HL-60/S4 treated with phorbol 12-myristate 13-acetate at 8.2 ng/mL for 4 days and 3 days (cell line): ENCODE results near the gene TPPP.
"Not testable (repeated sequence)": the region's sequence is repeated elsewhere in the genome, so short reads cannot be mapped to it uniquely, and the experiment has no call there.

Source experiments
- in situ Hi-C: fragments of 300-500 bp; cut with MboI; formaldehyde crosslinking; loops from 2 replicates; pipeline ENCODE4 v1.15.0; 2022; ENCODE audit warnings: low sequenced_read_pairs

Gene TPPP

DNA sequence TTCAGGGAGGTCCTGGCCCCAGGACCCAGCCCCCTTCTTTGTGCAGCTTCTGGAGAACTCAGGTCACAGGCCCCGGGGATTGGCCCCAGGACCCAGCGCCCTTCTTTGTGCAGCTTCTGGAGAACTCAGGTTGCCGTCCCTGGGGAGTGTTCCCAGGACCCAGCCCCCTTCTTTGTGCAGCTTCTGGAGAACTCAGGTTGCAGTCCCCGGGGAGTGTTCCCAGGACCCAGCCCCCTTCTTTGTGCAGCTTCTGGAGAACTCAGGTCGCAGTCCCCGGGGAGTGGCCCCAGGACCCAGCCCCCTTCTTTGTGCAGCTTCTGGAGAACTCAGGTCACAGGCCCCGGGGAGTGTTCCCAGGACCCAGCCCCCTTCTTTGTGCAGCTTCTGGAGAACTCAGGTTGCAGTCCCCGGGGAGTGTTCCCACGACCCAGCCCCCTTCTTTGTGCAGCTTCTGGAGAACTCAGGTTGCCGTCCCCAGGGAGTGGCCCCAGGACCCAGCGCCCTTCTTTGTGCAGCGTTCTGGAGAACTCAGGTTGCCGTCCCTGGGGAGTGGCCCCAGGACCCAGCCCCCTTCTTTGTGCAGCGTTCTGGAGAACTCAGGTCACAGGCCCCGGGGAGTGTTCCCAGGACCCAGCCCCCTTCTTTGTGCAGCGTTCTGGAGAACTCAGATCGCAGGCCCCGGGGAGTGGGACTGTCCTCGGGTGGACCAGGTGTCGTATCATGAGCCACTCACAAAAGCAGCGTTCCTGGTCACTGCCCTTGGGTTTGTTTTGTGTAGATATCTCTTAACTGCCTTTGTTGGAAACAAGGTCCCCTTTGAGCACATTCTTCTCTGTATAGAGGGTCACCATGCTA lies 64.6 kb downstream of the TPPP start:
- in situ Hi-C loops, result not testable (repeated sequence)

GRCh38 chr5:627840-628239 lies 65.3 kb downstream of the TPPP start:
- in situ Hi-C loops, result no loop called here

GRCh38 chr5:626850-627249 lies 66.3 kb downstream of the TPPP start:
- in situ Hi-C loops, result no loop called here

- in situ Hi-C loops, result no loop called here
These were observed 67.6 kb downstream of the TPPP start for GRCh38 chr5:625516-625915.

- in situ Hi-C loops, result no loop called here
These were observed 68.3 kb downstream of the TPPP start for GRCh38 chr5:624951-625230.

DNA sequence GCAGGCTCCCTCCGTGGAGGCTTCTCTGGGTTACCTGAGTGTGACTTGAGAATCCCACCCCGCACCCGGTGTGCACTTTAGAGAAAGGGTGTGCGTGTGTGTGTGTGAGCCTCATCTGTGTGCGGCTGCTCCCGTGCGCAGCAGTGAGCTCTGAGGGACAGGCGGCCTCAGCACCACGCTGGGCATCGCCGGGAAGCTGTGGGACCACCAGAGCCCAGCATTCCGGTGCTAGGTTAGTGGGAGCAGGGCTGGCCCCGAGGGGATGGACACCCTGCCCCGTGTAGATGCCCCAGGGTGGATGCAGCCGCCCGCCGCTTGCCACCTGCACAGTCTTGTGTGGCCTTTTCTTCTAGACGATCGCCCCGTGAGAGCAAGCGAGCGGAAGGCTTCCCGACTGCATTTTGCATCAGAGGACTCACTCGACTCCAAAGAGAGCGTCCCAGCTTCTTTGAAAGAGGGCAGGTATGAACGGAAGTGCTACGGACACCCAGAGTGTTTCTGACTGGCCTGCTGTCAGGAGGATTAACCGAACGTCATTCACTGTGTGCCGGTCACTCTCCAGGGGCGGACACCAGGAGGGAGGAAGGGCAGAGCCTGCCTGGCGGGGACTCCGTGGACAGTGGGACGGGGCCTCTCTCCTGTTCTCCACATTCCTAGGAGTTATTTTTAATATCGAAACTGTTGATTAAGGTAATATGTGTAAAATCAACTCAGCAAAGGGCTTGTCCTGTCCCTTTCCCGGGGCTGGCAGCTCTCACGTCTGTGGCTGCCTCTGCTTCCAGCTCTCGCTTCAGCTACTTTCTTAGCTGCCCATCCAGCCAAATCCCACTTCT lies 68.8 kb downstream of the TPPP start:
- in situ Hi-C loops, result no loop called here

GRCh38 chr5:623531-623930 lies 69.6 kb downstream of the TPPP start:
- in situ Hi-C loops, result no loop called here

DNA sequence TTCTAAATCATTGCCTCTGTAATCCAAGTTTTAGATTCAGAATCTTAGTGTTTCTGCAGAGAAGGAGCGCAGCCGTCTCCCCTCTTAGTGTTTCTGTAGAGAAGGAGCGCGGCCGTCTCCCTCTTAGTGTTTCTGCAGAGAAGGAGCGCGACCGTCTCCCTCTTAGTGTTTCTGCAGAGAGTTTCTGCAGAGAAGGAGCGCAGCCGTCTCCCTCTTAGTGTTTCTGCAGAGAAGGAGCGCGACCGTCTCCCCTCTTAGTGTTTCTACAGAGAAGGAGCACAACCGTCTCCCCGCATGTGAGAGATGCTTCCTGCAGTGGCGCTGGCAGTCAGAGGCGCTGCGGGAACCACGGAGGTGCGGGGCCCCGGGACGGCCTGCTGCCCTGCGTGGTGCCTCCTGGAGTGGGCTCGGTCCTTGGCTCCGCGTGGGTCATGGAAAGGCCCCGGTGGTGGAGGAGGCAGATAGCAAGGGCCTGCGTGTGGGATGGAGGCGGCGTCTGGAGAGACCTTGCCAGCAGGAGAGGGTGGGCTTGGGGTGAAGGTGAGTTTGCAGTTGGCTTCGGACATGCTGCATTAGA lies 70.1 kb downstream of the TPPP start:
- in situ Hi-C loops, result no loop called here

DNA sequence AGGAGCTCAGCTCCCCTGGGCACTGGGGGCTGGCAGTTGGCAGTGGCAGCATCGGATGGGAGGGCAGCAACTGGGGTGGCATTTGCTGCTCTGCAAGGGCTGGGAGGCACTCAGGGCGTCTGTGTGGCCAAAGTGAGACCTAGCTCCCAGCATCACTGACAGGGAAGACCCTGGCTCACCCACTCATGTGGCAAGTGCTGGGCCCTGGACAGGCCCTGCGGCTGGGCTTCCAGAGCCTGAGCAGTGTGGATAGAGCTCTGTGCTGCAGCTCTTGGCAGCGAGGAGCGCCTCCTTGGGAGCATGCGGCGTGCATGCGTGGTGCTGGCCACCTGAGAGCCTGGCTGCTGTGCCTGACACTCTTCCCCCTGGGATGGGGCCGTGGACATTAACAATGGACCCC lies 70.8 kb downstream of the TPPP start:
- in situ Hi-C loops, result no loop called here

GRCh38 chr5:621341-621761 lies 71.8 kb downstream of the TPPP start:
- in situ Hi-C loops, result no loop called here

- in situ Hi-C loops, result no loop called here
These were observed 72.5 kb downstream of the TPPP start for GRCh38 chr5:620586-621180.

DNA sequence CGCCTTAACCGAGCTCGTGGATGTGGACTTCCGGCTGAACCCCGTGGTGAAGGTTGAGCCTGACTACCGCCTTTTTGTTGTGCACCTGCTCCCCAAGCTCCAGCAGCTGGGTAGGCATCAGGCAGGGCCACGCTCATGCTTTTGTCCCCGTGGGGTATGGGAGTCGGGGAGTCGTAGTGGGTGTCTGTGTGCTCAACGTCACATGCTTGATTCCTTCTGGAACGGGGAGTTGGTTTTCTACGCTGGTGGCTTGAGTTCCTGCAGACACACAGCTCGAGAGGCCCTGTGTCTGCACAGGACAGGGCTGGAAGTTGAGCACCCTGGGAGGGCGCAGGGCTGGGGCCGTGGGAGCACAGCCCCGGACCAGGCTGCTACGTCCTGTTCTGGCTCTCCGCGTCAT lies 73.0 kb downstream of the TPPP start:
- in situ Hi-C loops, result no loop called here

- in situ Hi-C loops, result no loop called here
These were observed 73.7 kb downstream of the TPPP start for GRCh38 chr5:619444-619843.

DNA sequence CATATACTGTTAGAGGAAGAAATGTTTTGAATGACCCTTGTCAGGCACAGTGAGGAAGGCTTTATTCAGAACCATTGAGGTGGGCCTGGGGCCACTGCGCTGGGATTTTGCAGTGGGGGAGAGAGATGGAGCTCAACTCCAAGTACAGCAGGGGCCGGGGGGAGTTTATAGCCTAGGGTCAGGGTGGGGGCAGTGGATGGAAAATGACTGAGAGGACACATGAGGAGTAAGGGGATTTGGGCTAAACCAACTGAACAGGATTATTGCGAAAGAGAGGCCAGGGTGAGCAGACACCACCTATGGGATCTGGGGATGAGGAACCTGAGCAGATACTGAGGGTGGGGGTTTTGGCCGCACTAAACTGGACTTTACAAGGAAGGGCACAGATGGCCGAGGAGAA lies 74.7 kb downstream of the TPPP start:
- in situ Hi-C loops, result no loop called here

DNA sequence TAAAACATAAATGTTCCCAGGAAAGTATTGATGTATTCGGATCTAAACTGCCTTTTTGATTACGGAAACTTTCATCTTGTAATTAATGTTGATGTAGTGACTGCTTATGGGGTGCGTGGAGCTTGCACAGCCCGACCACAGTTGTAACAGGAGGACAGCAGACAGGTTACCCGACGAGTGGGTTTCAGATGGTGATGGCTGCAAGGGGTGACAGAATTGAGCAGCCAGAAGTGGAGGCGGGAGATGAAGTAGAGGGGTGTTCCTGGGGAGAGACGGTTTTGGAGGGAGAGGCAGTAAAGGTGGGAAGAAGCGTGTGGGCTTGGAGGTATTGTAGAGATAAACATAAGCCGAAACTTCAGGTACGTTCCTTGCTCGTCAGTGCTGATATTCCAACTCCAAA lies 75.3 kb downstream of the TPPP start:
- in situ Hi-C loops, result no loop called here

DNA sequence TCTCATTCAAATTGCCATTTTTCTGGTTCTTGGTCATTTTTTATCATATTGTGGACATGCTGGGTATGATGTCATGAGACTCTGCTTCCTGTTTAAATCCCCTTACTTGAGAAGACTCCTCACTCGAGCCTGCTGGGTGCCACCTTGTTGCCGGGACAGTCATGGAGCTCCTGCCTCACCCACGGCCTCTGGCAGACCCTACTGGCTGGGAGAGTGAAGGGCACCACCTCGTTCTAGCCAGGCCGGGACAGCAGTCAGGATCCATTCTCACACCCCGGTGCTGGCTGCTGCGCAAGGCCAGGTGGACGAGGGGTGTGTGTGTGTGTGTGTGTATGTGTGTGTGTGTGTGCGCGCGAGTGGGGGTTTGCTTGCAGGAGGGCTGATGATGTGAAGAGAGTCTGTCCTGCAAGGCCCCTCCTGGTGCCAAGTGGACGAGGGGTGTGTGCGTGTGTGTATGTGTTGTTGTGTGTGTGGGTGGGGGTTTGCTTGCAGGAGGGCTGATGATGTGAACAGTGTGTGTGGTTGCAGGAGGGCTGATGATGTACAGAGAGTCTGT lies 76.6 kb downstream of the TPPP start:
- in situ Hi-C loops, result no loop called here

DNA sequence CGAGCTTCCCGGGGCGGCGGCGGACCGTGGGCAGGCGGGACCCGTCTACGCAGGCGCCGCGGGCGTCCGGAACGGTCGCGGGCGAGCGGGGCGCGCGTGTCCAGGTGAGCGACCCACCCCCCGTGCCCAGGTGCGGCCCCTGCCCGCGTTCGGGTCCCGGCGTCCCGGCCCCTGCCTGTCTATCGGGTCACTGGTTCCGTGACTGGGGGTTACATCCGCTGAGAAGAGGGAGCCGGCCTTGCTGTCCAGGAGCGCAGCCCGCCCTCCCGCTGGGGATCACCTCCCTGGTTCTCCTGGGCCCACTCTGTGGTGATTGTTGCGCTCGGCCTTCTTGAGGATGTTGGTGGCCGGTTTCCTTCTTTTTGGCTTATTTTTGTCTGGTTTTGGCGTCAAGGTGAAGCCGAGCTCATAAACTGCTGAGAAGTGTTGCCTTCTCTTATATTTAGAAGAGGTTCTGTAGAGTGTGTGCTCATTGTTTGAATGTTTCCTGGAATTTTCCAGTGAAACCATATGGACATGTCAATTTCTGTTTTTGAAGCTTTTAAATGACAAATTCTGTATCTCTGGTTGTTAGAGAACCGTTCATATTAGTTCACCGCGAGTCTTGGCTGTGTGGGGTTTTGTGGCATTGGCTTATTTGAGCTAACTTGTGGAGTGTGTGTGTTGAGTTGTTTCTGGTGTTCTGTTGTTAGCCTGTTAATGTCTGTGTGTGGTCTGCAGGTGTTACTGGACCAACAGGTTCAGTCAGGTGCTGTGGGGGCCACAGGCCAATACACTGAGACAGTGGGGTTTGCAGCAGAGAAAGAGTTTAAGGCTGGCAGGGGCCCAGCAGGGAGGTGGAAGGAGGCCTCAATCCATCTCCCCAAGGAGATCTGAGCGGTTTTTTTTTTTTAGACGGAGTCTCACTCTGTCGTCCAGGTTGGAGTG lies 80.4 kb downstream of the TPPP start:
- in situ Hi-C loops, result no loop called here

DNA sequence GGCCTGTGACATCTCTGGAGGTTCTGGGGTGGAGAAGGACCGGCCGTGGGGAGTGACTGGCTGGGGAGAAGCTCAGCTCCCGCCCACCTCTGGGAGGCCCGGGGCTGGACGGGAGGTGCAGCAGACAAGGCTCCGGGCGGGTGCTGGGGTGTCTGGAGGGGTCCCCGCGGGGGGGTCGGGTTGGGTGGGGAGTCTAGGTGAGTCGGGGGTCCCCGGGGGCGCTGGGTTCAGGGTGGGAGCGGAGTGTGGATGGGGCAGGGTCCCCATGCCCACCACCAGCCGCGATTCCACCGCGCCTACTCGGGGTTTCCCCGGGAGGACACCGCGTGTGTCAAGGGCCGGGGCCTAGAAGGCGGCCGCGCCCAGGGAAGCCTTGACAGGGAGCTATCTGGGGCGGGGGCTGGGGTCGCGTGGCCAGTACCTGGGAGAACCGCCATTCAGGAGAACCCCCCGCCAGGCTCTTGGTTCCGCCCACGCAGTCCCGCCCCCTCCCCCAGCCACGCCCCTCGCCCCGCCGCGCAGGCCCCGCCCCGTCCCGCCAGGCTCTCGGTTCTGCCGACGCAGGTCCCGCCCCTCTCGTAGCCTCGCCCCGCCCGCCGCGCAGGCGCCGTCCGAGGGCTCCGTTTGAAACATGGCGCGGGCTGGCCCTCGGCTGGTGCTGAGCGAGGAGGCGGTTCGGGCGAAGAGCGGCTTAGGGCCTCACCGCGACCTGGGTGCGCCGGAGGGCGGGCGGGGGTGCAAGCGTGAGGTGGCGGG lies 81.2 kb downstream of the TPPP start, which contains the start of gene CEP72:
CEP72 (plus strand) TSS at position 610 of the 756 bp plus-strand sequence; CDS start at position 632, 22 bp downstream.
- in situ Hi-C loops, result no loop called here
